Measurements from ENCODE around the gene ABTB2.

The ABTB2 gene

GRCh38 chr11:34340653-34341052 is 17.2 kb downstream of the ABTB2 start:
- DNase-seq = no peak

DNA sequence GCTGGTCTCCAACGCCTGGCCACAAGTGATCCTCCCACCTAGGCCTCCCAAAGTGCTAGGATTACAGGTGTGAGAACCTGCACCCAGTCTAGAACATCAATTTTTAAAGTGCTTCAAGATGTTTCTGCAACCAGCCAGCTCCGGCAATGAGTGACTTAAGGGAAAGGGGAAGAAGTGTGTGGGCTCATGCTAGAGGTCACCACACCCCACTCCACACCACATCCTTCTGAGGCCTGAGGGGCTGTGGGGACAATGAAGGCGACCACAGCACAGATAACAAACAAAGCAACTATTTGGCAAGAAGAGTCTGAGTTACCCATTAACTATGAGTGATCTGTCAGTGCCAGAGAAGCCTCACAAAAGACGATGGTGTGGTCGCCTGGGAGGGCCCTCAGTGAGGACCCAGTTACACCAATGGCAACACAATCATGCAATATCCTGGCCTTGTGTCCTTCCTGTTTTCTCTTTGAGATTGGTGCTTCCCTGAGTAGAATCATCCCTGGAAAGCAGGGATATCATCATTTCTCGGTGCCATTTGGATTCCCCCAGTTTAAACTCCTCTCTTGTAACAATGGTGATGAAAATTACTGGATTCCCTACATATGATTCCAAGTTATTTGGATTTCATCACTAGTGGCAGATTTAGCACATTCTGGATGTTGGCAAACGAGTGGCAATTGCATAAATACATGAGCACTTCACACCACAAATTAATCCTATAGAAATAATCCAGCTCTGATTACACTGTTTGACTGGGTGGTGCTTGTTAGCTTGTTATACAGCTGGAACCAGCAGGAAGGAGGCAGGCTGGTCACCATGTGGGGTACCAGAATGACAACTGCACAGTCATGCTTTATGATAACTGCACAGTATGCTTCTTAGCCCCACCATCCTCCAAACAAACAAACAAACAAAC is 18.4 kb downstream of the ABTB2 start:
- DNase-seq = peak; percentile 4 to 37

DNA sequence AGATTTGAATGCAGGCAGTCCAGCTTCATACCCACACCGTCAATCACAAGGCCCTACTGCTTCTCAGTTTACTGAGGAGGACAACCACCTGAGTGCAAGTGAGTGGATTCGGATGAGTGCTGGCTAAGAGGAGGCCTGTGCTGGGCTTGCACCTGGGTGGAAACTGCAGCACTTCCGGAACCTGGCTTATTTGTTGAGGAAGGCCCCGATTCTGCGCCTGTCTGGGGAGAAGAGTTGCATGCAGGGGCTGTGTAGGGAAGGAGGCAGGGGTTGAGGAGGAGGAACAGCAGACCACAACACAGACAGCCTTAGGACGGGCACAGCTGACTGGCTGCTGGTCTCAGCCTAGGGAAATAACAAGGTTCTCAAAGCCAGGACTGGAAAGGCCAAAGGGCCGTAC is 20.8 kb downstream of the ABTB2 start:
- no peak for DNase-seq

DNA sequence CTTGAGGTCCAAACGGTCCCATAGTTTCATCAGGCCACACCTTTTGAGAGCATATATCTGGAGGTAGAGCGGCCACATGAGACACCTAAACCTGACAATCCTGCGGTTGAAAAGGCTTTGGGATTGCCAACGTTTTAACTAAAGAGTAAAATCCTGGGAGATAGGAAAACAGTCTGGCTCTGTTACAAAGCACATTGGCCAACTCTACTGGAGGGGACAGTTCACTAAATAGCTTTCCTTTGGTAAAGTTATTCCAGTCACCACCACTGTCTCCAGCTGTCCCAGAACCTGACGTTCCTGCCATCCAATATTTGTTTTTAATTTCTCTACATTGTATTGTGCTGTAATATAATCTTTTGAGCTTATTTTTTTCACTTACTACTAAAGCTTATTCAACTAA is 22.0 kb downstream of the ABTB2 start:
- DNase-seq = no peak

DNA sequence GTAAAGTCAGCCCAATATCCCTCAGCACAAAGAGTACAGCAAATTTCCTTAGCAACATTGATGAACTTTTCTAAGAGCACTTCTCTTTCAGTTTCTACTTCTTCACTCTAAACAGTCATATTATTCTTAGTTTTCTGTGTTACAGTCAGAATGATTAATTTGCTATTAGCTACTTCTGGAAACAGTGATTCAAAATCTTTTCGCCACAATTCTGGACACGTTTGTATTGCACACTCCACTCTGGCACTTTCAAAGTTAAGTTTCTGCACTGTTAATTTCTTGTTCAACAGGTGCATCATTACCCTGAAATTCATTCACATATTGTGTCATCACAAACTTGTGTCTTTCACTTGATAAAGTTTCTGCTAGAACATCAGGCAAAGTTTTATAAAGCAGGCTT is 22.5 kb downstream of the ABTB2 start:
- no peak for DNase-seq

DNA sequence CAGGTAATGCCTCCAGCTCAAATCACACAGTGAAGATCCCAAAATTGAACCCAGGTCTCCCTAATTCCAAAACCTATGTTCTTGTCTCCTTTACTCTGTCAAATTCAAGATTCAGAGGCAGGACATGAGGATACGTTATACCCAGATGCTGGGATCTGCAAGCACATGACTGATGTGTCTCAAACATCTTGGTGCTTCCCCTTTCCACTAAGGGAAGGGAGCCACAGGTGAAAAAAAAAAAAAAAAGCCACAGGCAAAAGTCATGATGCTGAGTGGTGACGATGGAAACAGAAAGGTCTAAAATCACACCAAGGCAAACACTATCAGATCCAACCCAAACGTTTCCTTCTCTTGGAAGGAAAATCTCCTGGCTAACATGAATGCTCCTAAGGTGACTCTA is 24.0 kb downstream of the ABTB2 start:
- DNase-seq = no peak

- no peak for DNase-seq
These were observed 25.3 kb downstream of the ABTB2 start for GRCh38 chr11:34332524-34332923.

- DNase-seq = no peak
These were observed 26.1 kb downstream of the ABTB2 start for GRCh38 chr11:34331736-34332135.

DNA sequence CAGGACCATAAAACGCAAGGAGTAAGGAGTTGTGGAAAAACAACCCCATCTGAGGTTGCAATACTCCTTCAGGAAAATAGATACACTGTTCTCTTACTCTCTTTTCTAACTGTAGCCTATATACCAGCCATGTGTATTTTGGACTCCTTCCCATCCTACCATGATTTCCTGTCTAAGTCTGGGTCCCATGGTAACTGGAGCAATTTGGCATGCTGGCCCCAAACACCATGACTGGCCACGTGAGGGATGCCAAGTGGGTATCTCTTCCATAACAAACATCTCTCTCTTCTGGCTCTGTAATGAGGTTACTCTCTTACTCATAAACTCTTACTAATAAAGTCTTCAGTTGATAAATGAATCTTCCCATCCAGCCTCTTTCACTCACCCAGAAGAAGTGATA is 26.5 kb downstream of the ABTB2 start:
- no peak for DNase-seq

- no peak for DNase-seq
These were observed 27.2 kb downstream of the ABTB2 start for GRCh38 chr11:34330653-34331052.

DNA sequence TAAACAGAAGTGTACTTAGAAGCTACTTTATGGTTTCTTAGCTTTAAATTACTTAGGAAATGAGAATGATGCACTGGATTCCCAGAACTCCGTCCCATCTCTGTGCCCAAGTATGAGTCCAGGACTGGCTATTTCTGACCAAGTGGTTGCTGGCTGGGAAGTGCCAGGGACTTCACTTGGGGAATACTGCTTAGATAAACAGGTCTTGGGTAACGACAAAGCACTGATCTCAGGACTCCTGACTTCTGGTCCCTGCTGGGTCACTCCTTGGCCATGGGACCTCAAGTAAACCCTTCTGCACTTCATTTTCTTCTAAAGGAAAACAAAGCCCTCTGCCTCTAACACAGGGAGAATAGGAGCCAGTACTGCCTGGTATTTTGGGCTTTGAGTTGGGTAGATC is 27.9 kb downstream of the ABTB2 start:
- DNase-seq = no peak

GRCh38 chr11:34328632-34328910 is 29.2 kb downstream of the ABTB2 start:
- no peak for DNase-seq

DNA sequence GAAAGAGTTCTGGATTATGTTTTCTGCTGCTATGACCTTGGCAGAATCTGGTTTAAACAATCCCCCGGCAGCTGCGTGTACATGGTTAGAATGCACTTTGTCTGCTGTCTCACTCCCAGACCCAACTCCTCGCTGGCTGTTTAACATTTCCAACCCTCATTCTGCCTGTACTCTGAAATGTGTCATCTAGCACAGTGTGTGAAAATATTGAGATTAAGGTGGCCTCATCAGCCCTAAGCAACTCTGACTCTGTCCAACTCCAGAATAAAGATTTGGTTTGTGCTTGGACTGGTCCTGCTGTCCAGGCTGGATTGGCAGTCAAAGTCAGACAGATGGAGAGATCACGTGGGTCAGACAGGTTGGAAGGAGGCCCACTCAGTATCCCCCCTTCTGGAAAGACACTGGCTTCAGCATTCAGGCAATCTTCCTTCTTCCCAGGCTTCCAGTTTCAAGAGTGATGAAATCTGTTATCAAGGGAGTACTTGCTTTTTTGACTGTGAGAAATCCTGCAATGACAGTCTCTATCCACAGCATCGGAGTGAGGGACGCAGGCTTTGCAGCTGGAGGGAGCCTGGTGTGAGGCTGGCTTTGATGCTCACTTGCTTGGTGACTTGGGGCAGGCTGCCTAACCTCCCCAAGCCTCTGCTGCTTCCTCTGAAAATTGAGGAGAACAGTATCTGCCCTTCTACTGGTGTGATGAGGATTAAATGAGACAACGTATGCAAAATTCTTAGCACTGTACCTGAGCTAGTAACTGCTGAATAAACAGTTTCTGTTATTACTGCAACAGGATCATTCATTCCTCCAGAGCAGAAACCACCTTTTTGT is 29.8 kb downstream of the ABTB2 start:
- DNase-seq = no peak

DNA sequence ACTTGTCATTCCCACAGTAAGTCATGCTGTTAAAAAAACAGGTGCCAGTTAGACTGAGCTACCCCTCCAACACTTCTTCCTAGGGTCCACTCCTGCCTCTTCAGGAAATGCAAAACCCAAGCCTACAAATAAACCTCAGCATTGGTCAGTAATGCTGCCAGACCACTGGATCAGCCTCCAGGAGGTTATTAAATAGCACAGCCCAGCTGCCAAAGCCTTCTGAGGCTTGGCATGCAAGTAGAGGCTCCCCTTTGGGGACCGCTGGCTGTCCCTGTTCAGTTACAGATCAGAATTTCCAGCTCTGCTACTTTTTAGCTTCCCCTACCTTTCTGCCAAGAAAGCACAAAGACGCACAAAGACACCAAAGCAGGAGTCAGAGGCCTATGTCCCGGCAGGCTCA is 33.3 kb downstream of the ABTB2 start:
- no peak for DNase-seq

GRCh38 chr11:34323601-34324000 is 34.2 kb downstream of the ABTB2 start:
- DNase-seq = no peak

DNA sequence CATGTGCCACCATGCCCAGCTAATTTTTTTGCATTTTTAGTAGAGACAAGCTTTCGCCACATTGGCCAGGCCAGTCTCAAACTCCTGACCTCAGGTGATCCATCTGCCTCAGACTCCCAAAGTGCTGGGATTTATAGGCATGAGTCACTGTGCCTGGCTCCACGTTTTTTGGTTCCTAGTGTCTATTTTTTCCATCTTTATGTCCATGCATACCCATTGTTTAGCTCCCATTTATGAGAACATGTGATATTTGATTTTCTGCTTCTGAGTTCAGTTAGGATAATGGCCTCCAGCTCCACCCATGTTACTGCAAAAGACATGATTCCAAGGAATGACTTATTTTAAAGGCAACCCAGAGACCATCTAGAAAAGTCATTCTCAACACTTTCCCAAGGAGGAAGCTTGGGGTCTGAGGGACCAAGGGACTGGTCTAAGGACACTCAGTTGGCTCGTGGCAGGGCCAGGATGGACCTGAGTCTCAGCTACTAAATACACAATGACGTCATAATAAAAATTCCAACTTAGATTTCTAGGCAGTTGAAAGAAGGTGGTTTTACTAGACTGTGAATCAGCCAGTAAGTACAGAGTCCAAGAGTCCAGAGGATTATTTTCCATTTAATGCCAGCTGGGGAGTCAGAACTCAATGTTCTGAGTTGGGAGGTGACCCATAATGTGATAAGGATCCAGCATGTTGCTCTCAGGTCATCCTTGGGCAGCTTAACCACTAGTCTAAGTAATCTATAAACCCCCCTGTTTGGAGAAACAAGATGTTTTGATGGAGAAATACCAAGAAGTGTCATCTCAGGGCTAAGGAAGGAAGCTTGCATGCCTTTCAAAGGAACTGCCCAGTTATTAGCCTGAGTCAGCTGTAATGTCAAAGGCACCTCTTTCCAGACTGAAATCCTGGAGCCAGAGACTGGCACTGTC is 39.4 kb downstream of the ABTB2 start:
- DNase-seq = no peak

- no peak for DNase-seq
These were observed 40.1 kb downstream of the ABTB2 start for GRCh38 chr11:34317666-34318065.

DNA sequence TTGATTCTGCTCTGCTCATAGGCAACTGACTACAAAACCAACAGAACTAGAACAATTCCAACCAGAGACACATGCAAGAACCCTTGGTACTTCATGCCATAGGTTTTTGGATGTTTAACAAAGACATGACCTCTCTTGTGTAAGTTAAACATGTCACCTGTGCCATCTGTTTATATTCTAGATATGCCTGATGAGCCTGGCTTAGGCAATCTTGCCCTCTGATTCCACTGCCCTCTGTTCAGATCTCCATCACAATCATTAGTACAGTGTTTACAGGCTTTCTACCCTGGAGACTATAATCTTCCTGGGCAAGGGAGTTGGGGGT is 40.8 kb downstream of the ABTB2 start:
- no peak for DNase-seq

DNA sequence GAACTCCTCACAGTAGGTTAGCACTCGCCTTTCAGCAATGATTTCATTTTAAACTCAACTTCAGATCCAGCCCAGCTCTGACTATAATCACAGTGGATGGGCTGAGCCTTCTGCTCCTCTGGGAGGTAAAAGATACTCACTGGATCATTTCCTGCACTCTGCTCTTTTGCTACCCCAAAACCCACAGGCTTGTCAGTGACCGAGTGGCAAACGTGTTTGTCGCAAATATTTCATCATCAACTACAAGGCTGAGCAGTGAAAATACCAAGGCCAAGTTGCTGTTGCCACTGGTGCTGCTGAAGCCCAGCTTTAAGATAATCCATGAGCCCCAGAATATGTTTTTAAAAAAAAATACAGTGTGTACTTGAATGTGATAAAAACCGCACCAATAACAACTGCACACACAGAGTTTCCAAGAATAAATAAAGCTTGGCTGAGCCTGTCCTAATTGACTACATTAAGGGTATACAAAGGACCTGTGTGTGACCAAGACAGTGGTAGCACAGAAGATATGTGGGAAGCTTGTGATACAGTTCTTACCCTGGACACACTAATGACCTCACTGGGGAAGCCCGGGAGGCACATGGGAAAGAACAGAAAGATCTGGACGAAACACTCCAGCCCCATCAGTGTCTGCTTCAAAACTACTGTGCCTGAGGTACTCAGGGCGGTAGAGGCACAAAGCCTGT is 41.3 kb downstream of the ABTB2 start:
- DNase-seq = no peak

DNA sequence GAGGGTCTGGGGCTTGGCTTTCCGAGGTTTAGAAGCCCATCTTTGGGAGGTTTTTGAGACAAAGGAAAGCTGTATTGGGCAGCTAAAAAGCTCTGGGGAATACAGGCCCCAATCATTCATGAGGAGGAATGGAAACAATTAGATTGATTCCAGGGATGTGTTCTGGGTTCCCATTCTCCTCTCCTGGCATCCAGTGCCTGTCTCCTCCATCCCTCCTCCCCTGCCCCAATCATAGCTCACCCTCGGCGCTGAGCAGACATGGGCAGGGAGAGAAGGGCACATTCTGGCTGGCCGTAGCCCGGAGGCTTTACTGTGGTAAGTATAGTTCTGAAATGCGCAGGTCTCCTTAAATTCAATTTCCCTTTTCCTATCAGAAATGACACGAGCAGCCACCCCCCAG is 42.4 kb downstream of the ABTB2 start:
- DNase-seq = no peak

- DNase-seq = no peak
These were observed 42.9 kb downstream of the ABTB2 start for GRCh38 chr11:34314936-34315335.

DNA sequence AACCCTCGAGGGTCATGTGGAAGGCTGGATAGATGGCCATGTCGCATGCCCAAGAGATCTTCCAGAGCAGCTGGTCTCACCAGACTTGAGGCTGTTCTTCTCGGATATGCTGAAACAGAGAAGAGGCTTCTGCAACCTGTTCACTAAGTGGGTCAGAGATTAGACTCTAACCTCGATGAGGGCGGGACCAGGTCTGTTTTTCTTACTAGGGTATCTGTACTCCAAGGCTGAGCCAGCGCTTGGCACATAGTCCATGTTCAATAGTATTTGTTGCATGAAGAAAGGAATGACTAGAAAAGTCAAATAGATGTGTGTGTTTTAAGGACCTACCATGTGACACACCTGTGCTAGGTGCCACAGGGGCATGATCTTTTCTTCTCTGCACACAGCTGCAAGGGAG is 43.6 kb downstream of the ABTB2 start:
- DNase-seq = no peak

DNA sequence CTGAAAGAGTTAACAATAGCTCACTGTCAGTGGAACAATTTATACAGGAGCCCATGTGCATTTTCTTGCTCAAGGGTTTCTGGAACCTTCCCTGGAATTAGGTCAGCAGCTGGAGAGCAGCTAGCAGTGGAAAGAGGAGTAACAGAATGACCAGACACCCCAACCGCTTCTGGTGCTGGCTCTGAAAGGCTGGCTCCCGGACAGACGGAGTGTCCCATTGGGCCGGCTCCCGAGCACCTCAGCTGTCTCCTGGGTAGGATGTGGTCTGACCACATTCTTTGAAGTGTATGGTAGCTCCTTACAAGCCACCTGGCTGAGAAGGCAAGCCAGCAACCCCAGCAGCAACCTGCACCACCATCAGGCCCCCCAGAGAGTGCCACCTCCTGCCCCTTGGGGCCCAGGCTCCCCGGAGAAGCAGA is 44.7 kb downstream of the ABTB2 start:
- peak in 1 of 2 donors; percentile 8 for DNase-seq
